Duodenal mucosa (tissue), 2 donors: ENCODE measurements around the gene NFRKB.

Source experiments
- H3K27ac ChIP-seq: one replicate; pipeline ENCODE4 v1.7.0; 2013; ENCODE audit warnings: low read depth, low read length
- H3K27me3 ChIP-seq, 2 donors: one replicate each; pipeline ENCODE4 v1.7.0; 2013; ENCODE audit warnings: low read length in 2 of 2, control low read depth in 1 of 2; ENCODE audit not compliant: insufficient read depth in 2 of 2, control insufficient read depth in 1 of 2
- H3K36me3 ChIP-seq, 2 donors: one replicate each; pipeline ENCODE4 v1.7.0; 2013; ENCODE audit warnings: low read length in 2 of 2, control low read depth in 1 of 2; ENCODE audit not compliant: insufficient read depth in 2 of 2, control insufficient read depth in 1 of 2
- H3K4me1 ChIP-seq, 2 donors: one replicate each; pipeline ENCODE4 v1.7.0; 2013; ENCODE audit warnings: low read length in 2 of 2, control low read depth in 1 of 2; ENCODE audit not compliant: insufficient read depth in 2 of 2, control insufficient read depth in 1 of 2
- H3K4me3 ChIP-seq, 2 donors: one replicate each; pipeline ENCODE4 v1.7.0; 2013; ENCODE audit warnings: low read length in 2 of 2, low read depth in 1 of 2
- H3K9ac ChIP-seq, 2 donors: one replicate each; pipeline ENCODE4 v1.7.0; 2013; ENCODE audit warnings: low read length in 2 of 2, low read depth in 1 of 2
- H3K9me3 ChIP-seq, 2 donors: one replicate each; pipeline ENCODE4 v1.7.0; 2013; ENCODE audit warnings: low read length in 2 of 2, control low read depth in 1 of 2; ENCODE audit not compliant: control insufficient read depth in 1 of 2

NFRKB gene

DNA sequence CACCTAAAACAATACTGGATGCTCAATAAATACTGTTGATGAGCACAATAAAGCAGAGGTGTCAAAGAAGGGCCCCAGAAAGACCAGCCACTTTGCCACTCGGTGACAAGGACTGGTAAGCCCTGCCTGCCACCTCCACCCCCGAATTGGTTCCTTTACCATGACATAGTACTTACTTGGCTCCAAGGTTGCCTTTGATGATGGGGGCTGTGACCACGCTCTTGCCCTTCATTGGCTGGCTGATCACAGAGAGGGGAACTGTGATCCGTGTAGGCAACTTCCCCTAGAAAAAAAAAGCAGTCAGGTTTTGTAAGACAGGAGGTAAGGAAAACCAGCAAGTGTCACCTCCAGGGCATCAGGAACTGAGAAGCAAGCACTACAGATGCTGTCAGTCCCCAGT is 29.7 kb downstream of the NFRKB start:
- Histone ChIP-seq H3K9me3 (no peaks in the 10 kb centered on the region), H3K27me3 (no peaks in the 10 kb centered on the region), H3K27ac (no peak overlapping the region), H3K4me3 (no peak overlapping the region), H3K36me3 (peaks cover 29 to 65% of the 10 kb centered on the region in 2 donors), H3K9ac (no peak overlapping the region), H3K4me1 (peaks cover 21 to 29% of the 10 kb centered on the region in 2 donors)

DNA sequence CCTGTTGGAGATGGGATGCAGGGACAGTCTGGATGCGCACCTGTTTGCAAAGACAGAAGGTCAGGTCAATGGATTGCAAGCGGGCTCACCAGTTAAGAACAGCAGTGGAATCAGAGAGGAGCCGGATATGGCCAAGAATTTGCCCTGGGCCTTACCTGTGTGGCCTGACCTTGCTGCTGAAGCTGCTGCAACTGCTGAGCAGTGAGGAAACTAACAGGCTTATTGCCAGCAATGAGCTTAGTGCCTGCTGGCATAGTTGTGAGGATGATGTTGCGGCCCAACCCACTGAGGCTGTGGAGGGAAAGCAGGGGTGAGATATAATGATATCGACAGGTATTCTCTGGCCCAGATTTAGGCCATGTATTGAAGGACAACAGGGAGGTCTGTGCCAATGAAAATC is 30.6 kb downstream of the NFRKB start:
- no peak overlapping the region for H3K9ac ChIP-seq
- no peak overlapping the region for H3K27ac ChIP-seq
- H3K4me1 ChIP-seq: peaks cover 21 to 30% of the 10 kb centered on the region in 2 donors
- H3K9me3 ChIP-seq: no peaks in the 10 kb centered on the region
- no peaks in the 10 kb centered on the region for H3K27me3 ChIP-seq
- H3K36me3 ChIP-seq: peaks cover 29 to 67% of the 10 kb centered on the region in 2 donors
- no peak overlapping the region for H3K4me3 ChIP-seq

DNA sequence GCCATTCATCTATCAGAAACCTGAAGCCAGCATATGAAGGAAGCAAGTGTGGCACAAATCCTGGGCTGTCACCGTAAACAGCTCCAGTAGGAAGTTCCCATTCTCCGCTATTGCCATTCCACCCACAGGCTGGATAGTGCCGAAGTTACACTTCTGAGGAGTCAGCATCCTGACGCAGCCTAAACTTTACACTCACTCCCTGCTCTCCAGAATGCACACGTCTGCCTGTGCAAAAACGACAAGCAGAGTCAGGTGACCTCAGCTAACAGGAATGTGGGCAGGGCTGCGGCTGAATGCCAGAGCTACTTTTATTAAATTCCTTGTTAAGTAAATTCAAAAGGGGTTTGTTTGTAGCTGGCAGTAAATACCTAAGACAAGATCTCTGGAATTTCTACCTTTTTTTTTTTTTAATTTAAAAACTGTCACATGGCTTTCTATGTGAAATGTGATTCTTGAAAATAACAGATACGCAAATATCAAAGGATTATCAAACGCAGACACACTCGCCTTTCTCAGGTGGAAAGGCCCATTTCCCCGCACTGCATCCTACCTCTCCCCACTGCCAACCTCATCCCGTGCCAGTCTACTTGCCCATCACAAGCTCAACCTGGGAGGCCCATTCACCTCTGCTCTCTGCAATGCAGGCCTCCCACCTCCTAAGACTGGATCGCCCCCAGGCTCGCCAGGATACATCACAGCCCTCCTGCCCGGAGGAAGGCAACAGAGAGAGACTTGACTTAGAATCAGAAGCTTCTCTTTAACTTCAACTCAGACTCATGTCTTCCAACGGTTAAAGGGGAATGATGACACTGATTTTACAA is 33.5 kb downstream of the NFRKB start:
- Histone ChIP-seq H3K4me3 (no peak overlapping the region), H3K4me1 (peaks cover 20 to 29% of the 10 kb centered on the region in 2 donors), H3K9me3 (no peaks in the 10 kb centered on the region), H3K9ac (no peak overlapping the region), H3K27ac (peak overlapping the region; percentile 57), H3K36me3 (peaks cover 25 to 74% of the 10 kb centered on the region in 2 donors), H3K27me3 (no peaks in the 10 kb centered on the region)

DNA sequence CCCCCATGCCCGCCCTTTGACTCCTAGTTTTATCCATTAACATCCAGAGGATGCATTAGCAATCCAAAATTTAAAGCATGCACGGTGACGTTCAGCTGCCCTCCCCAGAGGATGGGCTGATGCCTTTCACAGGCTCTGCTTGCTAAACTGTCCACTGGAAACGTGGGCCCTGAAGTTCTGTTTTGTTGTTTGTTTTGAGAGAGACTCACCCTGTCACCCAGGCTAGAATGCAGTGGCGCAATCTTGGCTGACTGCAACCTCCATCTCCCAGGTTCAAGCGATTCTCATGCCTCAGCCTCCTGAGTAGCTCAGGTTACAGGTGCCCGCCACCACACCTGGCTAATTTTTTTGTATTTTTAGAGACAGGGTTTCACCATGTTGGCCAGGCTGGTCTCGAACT is 39.3 kb downstream of the NFRKB start:
- Histone ChIP-seq H3K27ac (no peak overlapping the region), H3K9me3 (no peaks in the 10 kb centered on the region), H3K4me1 (peaks cover 11 to 18% of the 10 kb centered on the region in 2 donors), H3K4me3 (no peak overlapping the region), H3K36me3 (peaks cover 38 to 78% of the 10 kb centered on the region in 2 donors), H3K9ac (no peak overlapping the region), H3K27me3 (no peaks in the 10 kb centered on the region)

DNA sequence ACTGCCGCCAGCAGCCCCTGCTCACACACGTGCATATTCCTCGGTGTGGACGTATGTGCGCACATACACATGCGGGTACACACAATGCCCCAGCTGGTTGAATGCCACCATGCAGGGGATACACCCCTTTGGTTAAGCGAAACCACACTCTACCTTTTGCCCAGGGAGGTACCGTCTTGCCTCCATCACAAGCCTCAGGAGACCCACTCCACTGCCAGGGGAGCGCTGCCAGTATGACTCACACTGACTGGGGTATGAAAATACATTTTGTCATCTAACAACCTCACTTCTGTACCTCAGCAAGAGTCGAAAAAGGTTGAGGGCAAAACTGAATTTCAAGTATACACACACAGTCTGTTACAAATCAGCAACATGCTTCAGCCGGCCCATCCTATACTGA is 40.3 kb downstream of the NFRKB start:
- peaks cover 35 to 70% of the 10 kb centered on the region in 2 donors for H3K36me3 ChIP-seq
- H3K27ac ChIP-seq: no peak overlapping the region
- H3K9me3 ChIP-seq: no peaks in the 10 kb centered on the region
- H3K4me3 ChIP-seq: no peak overlapping the region
- H3K27me3 ChIP-seq: no peaks in the 10 kb centered on the region
- no peak overlapping the region for H3K9ac ChIP-seq
- H3K4me1 ChIP-seq: peaks cover 11 to 14% of the 10 kb centered on the region in 2 donors

DNA sequence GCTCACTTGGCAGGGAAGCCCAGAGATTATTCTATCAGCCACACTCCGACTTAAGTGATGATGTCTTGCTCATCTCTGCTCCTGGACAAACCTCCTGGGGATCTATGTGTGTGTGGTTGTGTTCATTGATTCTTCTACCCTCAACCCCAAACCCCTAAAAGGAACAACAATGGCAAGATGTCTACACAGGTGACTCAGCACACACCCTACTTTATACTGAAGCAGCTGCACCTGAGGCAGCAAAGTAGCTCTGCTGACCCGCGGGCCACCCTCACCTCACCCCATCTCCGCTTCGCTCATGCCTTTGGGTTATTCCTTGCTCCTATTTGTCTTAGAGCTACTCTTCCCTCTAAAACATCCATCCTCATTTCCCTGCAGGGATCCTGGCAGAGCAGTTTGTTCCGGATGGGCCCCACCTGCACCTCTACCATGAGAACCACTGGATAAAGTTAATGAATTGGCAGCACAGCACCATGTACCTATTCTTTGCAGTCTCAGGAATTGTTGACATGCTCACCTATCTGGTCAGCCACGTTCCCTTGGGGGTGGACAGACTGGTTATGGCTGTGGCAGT is 41.1 kb downstream of the NFRKB start:
- H3K4me1 ChIP-seq: peaks cover 16 to 20% of the 10 kb centered on the region in 2 donors
- H3K9ac ChIP-seq: no peak overlapping the region
- H3K4me3 ChIP-seq: no peak overlapping the region
- H3K27ac ChIP-seq: no peak overlapping the region
- H3K27me3 ChIP-seq: no peaks in the 10 kb centered on the region
- no peaks in the 10 kb centered on the region for H3K9me3 ChIP-seq
- H3K36me3 ChIP-seq: peaks cover 35 to 67% of the 10 kb centered on the region in 2 donors

DNA sequence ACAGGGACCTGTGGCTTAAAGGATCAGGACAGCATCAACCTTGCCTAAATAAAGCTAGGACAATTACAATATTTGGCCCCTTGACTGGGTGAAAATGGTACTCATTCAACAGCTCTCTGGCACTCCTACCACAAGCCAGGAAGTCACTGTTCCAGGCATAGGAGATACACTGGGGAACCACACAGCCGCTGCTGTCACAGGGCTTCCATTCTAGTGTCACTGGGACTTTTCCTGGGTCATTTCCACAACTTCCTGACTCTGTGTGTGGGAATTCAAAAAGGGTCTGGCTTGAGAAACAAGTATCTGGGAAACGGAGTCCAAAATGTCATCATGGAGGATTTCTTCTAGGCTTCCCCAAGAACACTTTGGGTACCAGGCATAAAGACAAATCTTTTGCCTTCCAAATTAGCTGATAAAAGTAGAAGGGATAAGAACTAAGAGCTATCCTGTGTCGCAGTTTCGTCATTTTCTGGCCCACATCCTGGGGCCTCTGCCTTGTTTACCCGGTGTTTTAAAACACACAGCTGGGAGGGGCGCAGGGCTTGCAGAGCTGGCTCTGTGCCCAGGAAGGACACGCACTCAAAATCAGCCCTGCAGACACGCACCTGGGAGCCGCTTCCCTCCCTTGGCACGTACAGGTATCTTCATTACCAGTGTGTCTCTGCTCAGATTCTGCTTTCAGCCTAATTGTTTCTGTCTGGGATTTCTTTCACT is 41.7 kb downstream of the NFRKB start:
- H3K4me1 ChIP-seq: peaks cover 21 to 22% of the 10 kb centered on the region in 2 donors

DNA sequence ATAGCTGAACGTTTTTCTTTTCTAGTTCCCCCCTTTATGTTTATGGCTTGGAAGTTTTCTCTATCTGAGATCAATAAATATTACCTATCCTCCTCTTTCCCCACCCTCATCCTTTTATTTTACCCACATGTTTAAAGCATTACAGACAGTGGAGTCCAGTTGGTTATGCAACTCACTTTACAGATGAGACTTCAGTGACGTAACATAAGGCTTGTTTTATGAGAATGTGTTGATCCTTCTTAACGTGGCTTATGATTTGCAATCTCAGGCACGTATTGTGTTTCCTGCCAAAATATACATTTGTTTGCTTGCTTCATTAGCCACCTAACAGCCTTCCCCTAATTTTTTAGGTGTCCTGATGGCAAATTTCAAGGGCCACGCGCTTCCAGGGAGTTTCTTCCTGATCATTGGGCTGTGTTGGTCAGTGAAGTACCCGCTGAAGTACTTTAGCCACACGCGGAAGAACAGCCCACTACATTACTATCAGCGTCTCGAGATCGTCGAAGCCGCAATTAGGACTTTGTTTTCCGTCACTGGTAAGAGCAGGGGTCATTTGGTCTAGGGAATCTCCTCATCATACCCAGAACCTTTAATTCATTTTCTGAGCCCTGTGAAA is 43.1 kb downstream of the NFRKB start:
- peaks cover 25 to 48% of the 10 kb centered on the region in 2 donors for H3K36me3 ChIP-seq
- no peaks in the 10 kb centered on the region for H3K27me3 ChIP-seq
- no peak overlapping the region for H3K4me3 ChIP-seq
- peaks cover 22 to 26% of the 10 kb centered on the region in 2 donors for H3K4me1 ChIP-seq
- no peak overlapping the region for H3K9ac ChIP-seq
- H3K27ac ChIP-seq: no peak overlapping the region
- H3K9me3 ChIP-seq: no peaks in the 10 kb centered on the region

More for the DNA sequence above, 41.7 kb downstream of the NFRKB start:
- H3K36me3 ChIP-seq: peaks cover 33 to 62% of the 10 kb centered on the region in 2 donors
- H3K27ac ChIP-seq: no peak overlapping the region
- no peaks in the 10 kb centered on the region for H3K9me3 ChIP-seq
- H3K4me3 ChIP-seq: no peak overlapping the region
- H3K9ac ChIP-seq: no peak overlapping the region
- H3K27me3 ChIP-seq: no peaks in the 10 kb centered on the region

DNA sequence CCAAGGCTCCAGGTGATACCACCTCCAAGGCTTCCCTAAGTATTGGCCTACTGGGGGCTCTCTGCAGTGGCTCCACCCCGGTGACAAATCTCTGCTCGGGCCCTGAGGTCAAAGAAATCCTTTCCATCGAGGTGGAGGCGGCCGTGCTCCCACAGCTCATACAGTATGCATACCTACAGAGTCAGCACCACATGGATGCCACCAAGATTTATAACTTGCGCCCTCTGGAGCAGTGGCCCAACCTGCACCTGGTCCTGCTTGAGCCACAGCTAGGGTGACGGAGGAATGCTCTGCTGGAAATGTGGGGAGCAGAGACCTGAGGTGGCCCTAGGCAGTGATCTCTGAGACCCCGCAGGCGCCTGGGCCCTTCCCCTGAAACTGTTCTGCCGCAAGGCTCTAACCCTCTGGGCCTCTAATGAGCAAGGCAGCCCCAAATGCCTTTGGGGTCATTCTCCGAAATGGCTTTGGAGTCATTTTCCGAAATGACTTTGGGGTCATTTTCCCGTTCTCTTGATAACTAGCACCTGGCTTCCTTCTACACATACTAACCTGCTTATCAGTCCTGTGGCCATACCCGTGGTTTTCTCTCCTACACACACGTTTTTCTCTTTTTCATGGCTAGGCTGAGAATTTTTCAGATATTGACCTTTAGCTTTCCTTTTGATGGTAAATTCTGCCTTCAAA is 45.8 kb downstream of the NFRKB start:
- peaks cover 13 to 29% of the 10 kb centered on the region in 2 donors for H3K36me3 ChIP-seq
- no peak overlapping the region for H3K9ac ChIP-seq
- no peak overlapping the region for H3K27ac ChIP-seq
- peaks cover 30 to 42% of the 10 kb centered on the region in 2 donors for H3K4me1 ChIP-seq
- H3K9me3 ChIP-seq: no peaks in the 10 kb centered on the region
- no peak overlapping the region for H3K4me3 ChIP-seq
- H3K27me3 ChIP-seq: no peaks in the 10 kb centered on the region
